Choroid plexus epithelial cell (primary cell): ENCODE results near the gene ING1.
"Not testable (repeated sequence)": the region's sequence is repeated elsewhere in the genome, so short reads cannot be mapped to it uniquely, and the experiment has no call there.

Source experiments
- DNase-seq: peaks from one replicate; pipeline ENCODE4 v3.0.0-alpha.2; 2010; ENCODE audit warnings: low read depth
- H3K4me3 ChIP-seq: 2 replicates; pipeline ENCODE4 v1.5.1; 2011; ENCODE audit warnings: low read depth, mild to moderate bottlenecking, control low read depth, low read length, moderate library complexity
- TF ChIP-seq, protein P1 (sequence below): conservative IDR thresholded peaks from 2 replicates; pipeline ENCODE4 v1.5.1; 2011; ENCODE audit warnings: low read depth, mild to moderate bottlenecking, control low read depth, inconsistent platforms, low read length, moderate library complexity

ING1 gene, protein sequence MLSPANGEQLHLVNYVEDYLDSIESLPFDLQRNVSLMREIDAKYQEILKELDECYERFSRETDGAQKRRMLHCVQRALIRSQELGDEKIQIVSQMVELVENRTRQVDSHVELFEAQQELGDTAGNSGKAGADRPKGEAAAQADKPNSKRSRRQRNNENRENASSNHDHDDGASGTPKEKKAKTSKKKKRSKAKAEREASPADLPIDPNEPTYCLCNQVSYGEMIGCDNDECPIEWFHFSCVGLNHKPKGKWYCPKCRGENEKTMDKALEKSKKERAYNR

GRCh38 chr13:110713642-110713952 lies at the start of gene ING1:
ING1 (plus strand) TSS chr13:110713700; CDS start chr13:110714150, 450 bp downstream.
- DNase-seq: no peak
- peak within 1 kb of the TSS; percentile 96 for H3K4me3 ChIP-seq
- TF ChIP-seq, protein P1, sequence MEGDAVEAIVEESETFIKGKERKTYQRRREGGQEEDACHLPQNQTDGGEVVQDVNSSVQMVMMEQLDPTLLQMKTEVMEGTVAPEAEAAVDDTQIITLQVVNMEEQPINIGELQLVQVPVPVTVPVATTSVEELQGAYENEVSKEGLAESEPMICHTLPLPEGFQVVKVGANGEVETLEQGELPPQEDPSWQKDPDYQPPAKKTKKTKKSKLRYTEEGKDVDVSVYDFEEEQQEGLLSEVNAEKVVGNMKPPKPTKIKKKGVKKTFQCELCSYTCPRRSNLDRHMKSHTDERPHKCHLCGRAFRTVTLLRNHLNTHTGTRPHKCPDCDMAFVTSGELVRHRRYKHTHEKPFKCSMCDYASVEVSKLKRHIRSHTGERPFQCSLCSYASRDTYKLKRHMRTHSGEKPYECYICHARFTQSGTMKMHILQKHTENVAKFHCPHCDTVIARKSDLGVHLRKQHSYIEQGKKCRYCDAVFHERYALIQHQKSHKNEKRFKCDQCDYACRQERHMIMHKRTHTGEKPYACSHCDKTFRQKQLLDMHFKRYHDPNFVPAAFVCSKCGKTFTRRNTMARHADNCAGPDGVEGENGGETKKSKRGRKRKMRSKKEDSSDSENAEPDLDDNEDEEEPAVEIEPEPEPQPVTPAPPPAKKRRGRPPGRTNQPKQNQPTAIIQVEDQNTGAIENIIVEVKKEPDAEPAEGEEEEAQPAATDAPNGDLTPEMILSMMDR: no peak

DNA sequence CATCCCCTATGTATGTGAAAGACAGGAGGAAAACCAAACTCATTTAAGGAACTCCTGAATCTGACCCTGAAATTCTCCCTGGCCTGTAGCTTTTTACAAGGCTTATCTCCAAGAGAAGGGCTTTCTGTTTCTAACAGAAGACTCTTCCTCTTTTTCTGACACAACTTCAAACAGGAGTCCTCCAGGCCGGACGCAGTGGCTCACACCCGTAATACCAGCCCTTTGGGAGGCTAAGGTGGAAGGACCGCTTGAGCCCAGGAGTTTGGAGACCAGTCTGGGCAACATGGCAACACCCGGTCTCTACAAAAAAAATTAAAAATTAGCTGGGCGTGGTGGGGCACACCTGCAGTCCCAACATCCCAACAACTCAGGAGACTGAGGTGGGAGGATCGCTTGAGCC lies 49.5 kb upstream of the ING1 start:
- TF ChIP-seq, protein P1: no peak
- no peak for DNase-seq
- H3K4me3 ChIP-seq: no peak overlapping the region

GRCh38 chr13:110664673-110665072 lies 48.8 kb upstream of the ING1 start:
- no peak overlapping the region for H3K4me3 ChIP-seq
- TF ChIP-seq, protein P1: no peak
- DNase-seq: no peak

DNA sequence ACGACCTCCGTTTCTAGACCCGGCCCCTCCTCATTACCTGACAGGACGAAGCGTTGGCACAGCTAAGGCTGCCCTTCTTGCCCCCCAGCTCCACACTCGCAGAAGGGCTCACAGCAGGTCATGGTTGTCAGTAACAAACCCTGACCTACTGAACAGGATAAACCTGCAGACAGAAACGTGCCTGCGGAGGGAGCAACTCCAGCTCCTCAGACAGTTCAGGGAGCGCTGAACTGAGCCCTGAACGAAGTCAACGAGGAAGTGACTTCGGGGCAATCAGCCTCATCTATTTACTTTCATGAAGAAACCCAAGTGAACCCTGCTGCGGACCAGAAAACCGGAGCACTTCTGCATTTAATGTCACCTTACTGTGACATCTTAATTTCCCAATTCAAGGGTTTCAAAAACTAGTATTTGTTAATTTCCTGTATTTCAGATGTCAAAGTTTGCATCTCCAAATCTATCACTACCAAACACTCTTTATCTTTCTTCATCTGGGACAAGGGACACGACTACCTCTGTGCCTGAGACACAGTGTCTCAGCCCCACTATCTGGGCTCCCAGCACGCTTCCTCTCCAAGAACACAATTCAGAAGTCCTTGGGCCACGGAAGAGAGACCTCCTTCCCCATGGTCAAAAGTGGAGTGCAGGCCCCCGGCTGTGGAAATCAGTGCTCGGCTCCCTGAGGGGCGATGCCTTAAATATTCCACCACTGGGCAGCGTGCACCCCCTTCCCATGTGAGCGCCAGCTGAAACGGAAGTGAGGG lies 47.8 kb upstream of the ING1 start:
- DNase-seq: no peak
- TF ChIP-seq, protein P1: no peak
- H3K4me3 ChIP-seq: no peak overlapping the region

DNA sequence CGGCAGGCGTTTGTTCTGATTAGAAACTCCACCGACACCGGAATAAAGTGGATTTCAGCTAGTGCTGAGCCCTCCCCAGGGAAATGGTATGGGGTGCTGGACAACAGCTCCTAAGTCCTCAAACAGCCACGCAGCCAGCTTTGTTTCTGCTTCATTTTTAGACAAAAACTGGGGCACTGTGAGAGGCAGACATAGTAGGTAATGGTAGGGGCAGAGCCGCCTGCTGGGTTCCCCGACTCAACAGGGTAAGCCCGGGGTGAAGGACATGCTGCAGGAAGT lies 47.3 kb upstream of the ING1 start:
- H3K4me3 ChIP-seq: no peak overlapping the region
- DNase-seq: no peak
- TF ChIP-seq, protein P1: no peak

DNA sequence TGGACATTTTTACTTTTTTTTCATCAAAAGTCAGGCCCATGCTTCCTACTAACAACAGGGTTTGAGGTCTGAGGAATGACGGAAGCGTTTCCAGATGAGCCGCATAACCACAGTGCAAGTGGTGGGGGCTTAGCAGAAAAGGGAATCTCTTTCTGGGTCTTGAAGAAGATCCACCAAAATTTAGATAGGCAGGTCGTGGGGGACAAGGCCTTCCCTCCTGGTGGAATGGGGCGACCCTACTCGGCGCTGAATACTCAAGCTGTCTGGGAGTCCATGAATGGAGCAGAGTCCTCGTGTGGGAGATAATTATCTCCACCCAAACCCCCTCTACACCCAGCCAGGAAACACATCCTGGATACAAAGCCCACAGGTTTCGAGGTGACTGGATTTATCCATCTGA lies 44.5 kb upstream of the ING1 start:
- no peak for DNase-seq
- TF ChIP-seq, protein P1: no peak
- H3K4me3 ChIP-seq: no peak overlapping the region

DNA sequence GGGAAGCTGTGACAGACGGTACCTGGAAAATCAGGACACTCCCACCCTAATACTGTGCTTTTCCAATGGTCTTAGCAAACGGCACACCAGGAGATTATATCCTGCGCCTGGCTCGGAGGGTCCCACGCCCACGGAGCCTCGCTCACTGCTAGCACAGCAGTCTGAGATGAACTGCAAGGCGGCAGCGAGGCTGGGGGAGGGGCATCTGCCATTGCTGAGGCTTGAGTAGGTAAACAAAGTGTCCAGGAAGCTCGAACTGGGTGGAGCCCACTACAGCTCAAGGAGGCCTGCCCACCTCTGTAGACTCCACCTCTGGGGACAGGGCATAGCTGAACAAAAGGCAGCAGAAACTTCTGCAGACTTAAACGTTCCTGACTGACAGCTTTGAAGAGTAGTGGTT lies 43.7 kb upstream of the ING1 start:
- not testable (repeated sequence) for DNase-seq

More for the DNA sequence above, 43.7 kb upstream of the ING1 start:
- not testable (repeated sequence) for H3K4me3 ChIP-seq
